ENCODE data around the gene LRRC26.

The LRRC26 gene

GRCh38 chr9:137178939-137179630 is 9.2 kb upstream of the LRRC26 start:
- H3K4me3 ChIP-seq (ENCODE audit: low read length), result no peak overlapping the region
- H3K27me3 ChIP-seq (ENCODE audit: insufficient read depth, low read length), result peaks cover 22% of the 10 kb centered on the region
- no peak overlapping the region for H3K27ac ChIP-seq (ENCODE audit: low read length)
- H3K4me1 ChIP-seq (ENCODE audit: insufficient read depth, low read length), result no peaks in the 10 kb centered on the region
- H3K36me3 ChIP-seq (ENCODE audit: insufficient read depth, low read depth, low read length), result peaks cover 40% of the 10 kb centered on the region
- H3K9me3 ChIP-seq (ENCODE audit: insufficient read depth, low read depth, low read length), result no peaks in the 10 kb centered on the region
- no peak overlapping the region for H3K9ac ChIP-seq (ENCODE audit: low read depth, low read length)

GRCh38 chr9:137178201-137178938 is 8.5 kb upstream of the LRRC26 start:
- H3K4me3 ChIP-seq (ENCODE audit: low read length), result no peak overlapping the region
- peaks cover 30% of the 10 kb centered on the region for H3K27me3 ChIP-seq (ENCODE audit: insufficient read depth, low read length)
- H3K4me1 ChIP-seq (ENCODE audit: insufficient read depth, low read length), result no peaks in the 10 kb centered on the region
- no peak overlapping the region for H3K9ac ChIP-seq (ENCODE audit: low read depth, low read length)
- peaks cover 33% of the 10 kb centered on the region for H3K36me3 ChIP-seq (ENCODE audit: insufficient read depth, low read depth, low read length)
- no peak overlapping the region for H3K27ac ChIP-seq (ENCODE audit: low read length)
- H3K9me3 ChIP-seq (ENCODE audit: insufficient read depth, low read depth, low read length), result no peaks in the 10 kb centered on the region

GRCh38 chr9:137176302-137177182 is 6.7 kb upstream of the LRRC26 start:
- Histone ChIP-seq H3K9ac (ENCODE audit: low read depth, low read length) (no peak overlapping the region), H3K27me3 (ENCODE audit: insufficient read depth, low read length) (peaks cover 48% of the 10 kb centered on the region), H3K4me3 (ENCODE audit: low read length) (no peak overlapping the region), H3K36me3 (ENCODE audit: insufficient read depth, low read depth, low read length) (peaks cover 19% of the 10 kb centered on the region), H3K4me1 (ENCODE audit: insufficient read depth, low read length) (no peaks in the 10 kb centered on the region), H3K27ac (ENCODE audit: low read length) (no peak overlapping the region), H3K9me3 (ENCODE audit: insufficient read depth, low read depth, low read length) (no peaks in the 10 kb centered on the region)

GRCh38 chr9:137175345-137175961 is 5.6 kb upstream of the LRRC26 start:
- no peak overlapping the region for H3K27ac ChIP-seq (ENCODE audit: low read length)
- no peak overlapping the region for H3K9ac ChIP-seq (ENCODE audit: low read depth, low read length)
- peaks cover 9% of the 10 kb centered on the region for H3K36me3 ChIP-seq (ENCODE audit: insufficient read depth, low read depth, low read length)
- no peaks in the 10 kb centered on the region for H3K4me1 ChIP-seq (ENCODE audit: insufficient read depth, low read length)
- H3K27me3 ChIP-seq (ENCODE audit: insufficient read depth, low read length), result peaks cover 59% of the 10 kb centered on the region
- H3K4me3 ChIP-seq (ENCODE audit: low read length), result no peak overlapping the region
- H3K9me3 ChIP-seq (ENCODE audit: insufficient read depth, low read depth, low read length), result no peaks in the 10 kb centered on the region

GRCh38 chr9:137174722-137175293 is 5.0 kb upstream of the LRRC26 start:
- peaks cover 65% of the 10 kb centered on the region for H3K27me3 ChIP-seq (ENCODE audit: insufficient read depth, low read length)
- H3K27ac ChIP-seq (ENCODE audit: low read length), result no peak overlapping the region
- no peaks in the 10 kb centered on the region for H3K4me1 ChIP-seq (ENCODE audit: insufficient read depth, low read length)
- no peaks in the 10 kb centered on the region for H3K9me3 ChIP-seq (ENCODE audit: insufficient read depth, low read depth, low read length)
- no peak overlapping the region for H3K4me3 ChIP-seq (ENCODE audit: low read length)
- H3K9ac ChIP-seq (ENCODE audit: low read depth, low read length), result no peak overlapping the region
- H3K36me3 ChIP-seq (ENCODE audit: insufficient read depth, low read depth, low read length), result peaks cover 3% of the 10 kb centered on the region; the same call in 1 of the 2 replicates

- H3K9ac ChIP-seq (ENCODE audit: low read depth, low read length), result no peak overlapping the region
- H3K27me3 ChIP-seq (ENCODE audit: insufficient read depth, low read length), result peaks cover 73% of the 10 kb centered on the region
- no peaks in the 10 kb centered on the region for H3K9me3 ChIP-seq (ENCODE audit: insufficient read depth, low read depth, low read length)
- H3K36me3 ChIP-seq (ENCODE audit: insufficient read depth, low read depth, low read length), result no peaks in the 10 kb centered on the region
- no peaks in the 10 kb centered on the region for H3K4me1 ChIP-seq (ENCODE audit: insufficient read depth, low read length)
- no peak overlapping the region for H3K4me3 ChIP-seq (ENCODE audit: low read length)
- no peak overlapping the region for H3K27ac ChIP-seq (ENCODE audit: low read length)
Observed at GRCh38 chr9:137173796-137174664, 4.2 kb upstream of the LRRC26 start.

GRCh38 chr9:137172901-137173795 is 3.3 kb upstream of the LRRC26 start:
- no peak overlapping the region for H3K4me3 ChIP-seq (ENCODE audit: low read length)
- no peak overlapping the region for H3K9ac ChIP-seq (ENCODE audit: low read depth, low read length)
- H3K27ac ChIP-seq (ENCODE audit: low read length), result no peak overlapping the region
- peaks cover 82% of the 10 kb centered on the region for H3K27me3 ChIP-seq (ENCODE audit: insufficient read depth, low read length)
- H3K9me3 ChIP-seq (ENCODE audit: insufficient read depth, low read depth, low read length), result no peaks in the 10 kb centered on the region
- no peaks in the 10 kb centered on the region for H3K36me3 ChIP-seq (ENCODE audit: insufficient read depth, low read depth, low read length)
- no peaks in the 10 kb centered on the region for H3K4me1 ChIP-seq (ENCODE audit: insufficient read depth, low read length)

- no peak overlapping the region for H3K27ac ChIP-seq (ENCODE audit: low read length)
- no peak overlapping the region for H3K9ac ChIP-seq (ENCODE audit: low read depth, low read length)
- no peaks in the 10 kb centered on the region for H3K9me3 ChIP-seq (ENCODE audit: insufficient read depth, low read depth, low read length)
- peaks cover 99% of the 10 kb centered on the region for H3K27me3 ChIP-seq (ENCODE audit: insufficient read depth, low read length)
- no peaks in the 10 kb centered on the region for H3K4me1 ChIP-seq (ENCODE audit: insufficient read depth, low read length)
- H3K4me3 ChIP-seq (ENCODE audit: low read length), result no peak overlapping the region
- H3K36me3 ChIP-seq (ENCODE audit: insufficient read depth, low read depth, low read length), result no peaks in the 10 kb centered on the region
Observed at GRCh38 chr9:137171149-137171900, 1.5 kb upstream of the LRRC26 start.

- Histone ChIP-seq H3K4me3 (ENCODE audit: low read length) (no peak overlapping the region), H3K4me1 (ENCODE audit: insufficient read depth, low read length) (no peaks in the 10 kb centered on the region), H3K27me3 (ENCODE audit: insufficient read depth, low read length) (peaks cover 99% of the 10 kb centered on the region), H3K27ac (ENCODE audit: low read length) (no peak overlapping the region), H3K36me3 (ENCODE audit: insufficient read depth, low read depth, low read length) (no peaks in the 10 kb centered on the region), H3K9me3 (ENCODE audit: insufficient read depth, low read depth, low read length) (no peaks in the 10 kb centered on the region), H3K9ac (ENCODE audit: low read depth, low read length) (no peak overlapping the region)
Observed at GRCh38 chr9:137170486-137171148, 766 bp upstream of the LRRC26 start.

Data from iPS-20b (cell line).